ENCODE data around the gene FAM219A.
A peak's percentile ranks its signal among the peaks of the same experiment; 100 is the strongest.
"Not testable (repeated sequence)": the region's sequence is repeated elsewhere in the genome, so short reads cannot be mapped to it uniquely, and the experiment has no call there.

Gene FAM219A

GRCh38 chr9:34482746-34483145 is 24.4 kb upstream of the FAM219A start:
- not testable (repeated sequence) for DNase-seq

GRCh38 chr9:34481620-34482019 is 23.2 kb upstream of the FAM219A start:
- DNase-seq: not testable (repeated sequence)

- no peak for DNase-seq
Observed at GRCh38 chr9:34479431-34479866, 21.1 kb upstream of the FAM219A start.

- no peak for DNase-seq
Observed at GRCh38 chr9:34477541-34477940, 19.2 kb upstream of the FAM219A start.

GRCh38 chr9:34475097-34475496 is 16.7 kb upstream of the FAM219A start:
- DNase-seq: no peak

DNA sequence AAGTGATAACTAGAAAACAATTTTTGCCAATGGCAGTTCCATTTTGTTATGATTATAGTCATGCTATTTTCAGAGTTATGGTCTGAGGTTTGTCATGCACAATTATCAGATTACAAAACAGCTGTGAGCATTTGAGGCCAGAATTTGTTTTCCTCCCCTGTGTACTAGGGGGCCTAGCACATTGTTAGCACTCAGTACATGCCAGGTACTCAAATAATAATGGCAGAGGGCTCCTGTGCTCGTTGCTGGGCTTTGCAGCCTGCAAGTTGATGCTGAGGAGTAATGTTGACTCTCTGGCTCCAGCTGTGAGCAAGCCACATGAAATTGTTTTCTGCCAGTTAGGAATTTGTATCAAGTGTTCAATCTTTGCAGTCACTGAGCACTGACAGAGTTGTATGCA is 7.1 kb upstream of the FAM219A start:
- DNase-seq: no peak

- no peak for DNase-seq
Observed at GRCh38 chr9:34464571-34464970, 6.2 kb upstream of the FAM219A start.

GRCh38 chr9:34463901-34464232 is 5.5 kb upstream of the FAM219A start:
- no peak for DNase-seq

DNA sequence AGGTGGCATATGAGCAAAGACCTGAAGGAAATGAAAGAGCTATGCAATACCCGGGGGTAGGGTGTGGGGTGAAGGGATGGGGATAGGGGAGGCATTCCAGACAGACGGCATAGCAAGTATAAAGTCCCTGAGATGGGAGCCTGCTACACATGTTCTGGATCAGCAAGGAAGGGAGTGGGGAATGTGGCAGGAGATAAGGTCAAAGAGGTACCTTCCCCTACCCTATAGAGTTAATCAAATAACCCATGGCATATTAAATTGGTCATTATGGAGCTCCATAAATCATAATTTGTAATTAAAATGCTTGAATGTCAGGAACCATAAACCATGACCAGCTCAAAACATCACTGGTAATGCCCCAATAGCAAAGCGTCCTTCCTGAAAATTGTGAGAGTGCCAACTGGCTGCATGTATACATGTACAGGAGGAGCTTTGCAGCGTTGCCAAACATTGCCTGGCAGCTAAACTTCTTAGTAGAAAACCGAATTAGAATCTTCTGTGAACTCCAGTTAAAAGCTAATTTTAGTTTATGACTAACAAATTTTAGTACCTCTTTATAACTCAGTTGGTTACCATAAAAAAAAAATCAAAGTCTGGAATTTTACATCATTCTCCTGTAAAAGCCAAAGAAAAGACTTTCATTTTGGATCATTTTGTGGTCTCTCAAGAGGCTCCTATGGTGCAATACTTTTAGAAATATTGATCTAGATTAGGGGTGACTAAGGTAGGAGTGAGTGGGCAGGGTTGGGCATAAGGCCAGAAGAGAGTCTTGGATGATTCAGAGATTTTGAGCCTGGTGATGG is 4.9 kb upstream of the FAM219A start:
- no peak for DNase-seq

DNA sequence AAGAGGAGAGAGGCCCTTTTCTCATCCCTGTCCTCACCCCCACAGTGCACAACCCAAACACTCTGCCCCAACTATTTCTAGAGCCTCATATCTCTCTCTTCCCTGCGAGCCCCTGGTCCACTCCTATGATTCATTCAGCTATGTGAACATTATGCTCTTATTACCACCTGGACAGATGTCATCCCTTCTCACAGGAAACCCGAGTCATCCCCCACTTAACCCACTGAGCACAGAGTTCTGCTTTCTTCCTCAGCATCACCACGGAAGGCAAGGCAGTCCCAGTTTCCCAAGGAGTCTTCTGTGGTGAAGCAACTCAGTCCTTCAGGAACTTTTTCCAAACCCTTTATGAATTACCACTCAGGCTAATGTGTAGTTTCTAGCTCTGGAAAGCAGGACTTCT is 1.6 kb upstream of the FAM219A start:
- DNase-seq: no peak

DNA sequence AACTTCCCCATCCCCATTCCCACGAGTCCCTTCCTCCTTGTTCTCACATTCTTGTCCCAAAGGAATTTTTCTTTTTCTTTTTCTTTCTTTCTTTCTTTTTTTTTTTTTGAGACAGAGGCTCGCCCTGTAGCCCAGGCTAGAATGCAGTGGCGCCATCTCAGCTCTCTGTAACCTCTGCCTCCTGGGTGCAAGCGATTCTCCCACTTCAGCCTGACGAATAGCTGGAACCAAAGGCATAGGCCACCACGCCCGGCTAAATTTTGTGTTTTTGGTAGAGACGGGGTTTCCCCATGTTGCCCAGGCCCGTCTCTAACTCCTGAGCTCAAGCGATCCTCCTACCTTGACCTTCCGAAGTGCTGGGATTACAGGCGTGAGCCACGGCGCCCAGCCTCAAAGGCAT is 986 bp upstream of the FAM219A start:
- no peak for DNase-seq

GRCh38 chr9:34458959-34459340 is 580 bp upstream of the FAM219A start:
- DNase-seq: no peak

DNA sequence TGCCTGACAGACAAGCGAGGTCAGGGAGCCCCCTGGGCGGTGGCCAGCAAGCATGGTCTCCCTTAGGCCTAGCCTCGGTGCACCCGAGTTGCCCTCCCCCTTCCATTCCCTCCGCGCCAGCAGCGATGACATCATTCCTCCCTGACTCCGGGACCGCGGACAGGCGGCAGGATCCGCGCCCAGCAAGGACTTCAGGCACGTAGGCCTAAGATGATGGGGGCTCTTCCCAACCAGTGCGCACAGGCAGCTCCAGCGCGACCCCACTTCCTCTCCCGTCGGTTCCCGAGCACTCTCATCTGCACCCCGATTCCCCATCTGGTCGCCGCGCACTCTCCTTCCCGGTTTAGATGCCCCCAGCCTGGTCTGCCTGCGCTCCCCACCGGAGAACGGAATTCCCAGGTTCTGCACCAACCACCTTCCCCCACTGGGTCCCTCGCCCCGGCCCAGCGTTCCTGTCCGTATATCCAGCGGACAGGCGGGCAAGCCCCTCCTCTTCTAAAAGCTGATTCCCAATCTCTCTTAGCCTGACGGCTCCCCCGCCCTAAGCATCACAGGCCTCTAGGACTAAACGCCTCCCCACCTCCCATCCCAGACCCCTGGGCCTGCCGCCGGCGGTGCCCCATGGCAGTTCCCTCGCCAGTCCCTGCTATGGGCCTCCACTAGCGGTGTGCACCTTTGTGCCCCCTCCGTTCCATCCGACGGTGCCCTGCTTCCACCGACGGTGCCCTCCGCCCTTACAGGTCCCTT is 931 bp downstream of the FAM219A start:
- no peak for DNase-seq

DNA sequence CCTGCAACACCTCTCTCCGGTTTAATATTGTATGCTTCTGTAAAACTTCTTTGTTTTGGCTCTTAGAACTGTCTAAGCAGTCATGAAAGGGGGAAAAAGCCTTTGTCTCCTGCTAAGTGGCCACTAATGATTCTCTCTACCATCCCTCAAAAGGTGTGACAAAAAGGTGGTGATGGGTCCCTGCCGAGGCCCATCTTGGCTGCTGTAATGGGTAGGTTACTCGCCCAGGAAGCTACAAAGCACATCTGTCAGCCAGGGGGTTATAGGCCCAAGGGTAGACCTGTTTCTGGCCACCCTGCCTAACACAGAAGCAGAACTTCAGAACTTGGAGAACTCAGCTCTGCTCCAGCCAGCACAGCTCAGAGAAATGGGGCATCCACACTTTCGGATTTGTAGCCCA is 1.6 kb downstream of the FAM219A start:
- no peak for DNase-seq

DNA sequence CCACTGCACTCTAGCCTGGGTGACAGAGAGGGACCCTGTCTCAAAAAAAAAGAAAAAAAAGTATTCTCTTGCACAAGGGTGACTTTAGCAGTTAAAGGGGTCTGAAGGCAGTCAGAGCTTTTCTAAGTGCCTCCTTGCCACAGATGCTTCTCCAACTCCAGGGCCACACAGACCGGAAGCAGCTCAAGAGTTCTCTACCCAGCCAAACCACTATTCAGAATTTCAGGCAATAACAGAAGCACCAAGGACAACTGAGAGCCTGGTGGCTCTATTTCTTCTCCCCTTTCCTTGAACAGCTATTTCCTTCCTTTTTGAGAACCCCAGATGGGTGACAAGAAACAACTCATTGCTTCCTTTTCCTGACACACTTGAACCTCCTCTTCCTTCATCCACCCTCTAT is 2.2 kb downstream of the FAM219A start:
- peak; percentile 72 for DNase-seq

DNA sequence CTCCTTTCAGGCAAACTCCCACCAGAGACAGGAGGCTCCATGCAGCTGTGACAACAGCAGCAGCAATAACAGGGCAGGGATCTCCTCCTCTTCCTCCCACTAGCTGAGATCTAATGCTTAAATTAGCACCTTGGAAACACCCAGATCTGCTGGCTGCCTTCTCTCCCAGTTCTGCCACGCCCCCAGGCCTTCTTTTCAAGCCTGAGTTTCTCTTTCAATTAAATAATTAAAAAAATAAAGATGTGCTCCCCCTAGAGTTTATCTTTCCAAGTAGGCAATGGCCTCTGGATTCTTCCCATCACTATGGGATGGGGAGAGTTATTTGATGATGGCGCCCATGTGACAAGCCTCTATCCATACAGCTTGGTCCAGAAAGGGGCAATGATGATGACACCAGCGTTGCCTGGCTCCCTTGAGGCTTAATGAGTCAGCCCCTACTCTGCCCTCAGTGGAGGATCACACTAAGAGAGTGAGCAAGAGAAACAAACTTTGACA is 3.8 kb downstream of the FAM219A start:
- no peak for DNase-seq

GRCh38 chr9:34452568-34452967 is 5.8 kb downstream of the FAM219A start:
- DNase-seq: no peak

DNA sequence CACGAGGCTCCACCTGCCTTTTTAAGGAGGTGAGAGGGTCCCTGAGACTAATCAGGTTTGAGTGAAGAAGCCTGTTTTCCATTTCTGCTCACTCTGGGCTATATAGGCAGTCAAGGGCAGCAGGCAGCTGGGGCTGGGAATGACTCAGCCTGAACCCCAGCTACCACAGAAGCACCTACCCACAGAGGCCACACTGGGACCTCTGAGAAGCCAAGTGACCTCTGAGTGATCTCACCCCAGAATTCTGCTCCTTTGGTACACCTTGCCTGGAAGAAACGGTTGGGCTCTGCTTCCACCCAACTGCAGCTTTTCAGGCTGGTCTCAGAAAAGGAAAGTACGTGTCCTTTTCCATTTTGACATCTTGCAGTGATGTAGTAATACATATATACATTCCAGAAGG is 6.8 kb downstream of the FAM219A start:
- no peak for DNase-seq

GRCh38 chr9:34451135-34451534 is 7.2 kb downstream of the FAM219A start:
- no peak for DNase-seq

GRCh38 chr9:34450644-34451043 is 7.7 kb downstream of the FAM219A start:
- no peak for DNase-seq

DNA sequence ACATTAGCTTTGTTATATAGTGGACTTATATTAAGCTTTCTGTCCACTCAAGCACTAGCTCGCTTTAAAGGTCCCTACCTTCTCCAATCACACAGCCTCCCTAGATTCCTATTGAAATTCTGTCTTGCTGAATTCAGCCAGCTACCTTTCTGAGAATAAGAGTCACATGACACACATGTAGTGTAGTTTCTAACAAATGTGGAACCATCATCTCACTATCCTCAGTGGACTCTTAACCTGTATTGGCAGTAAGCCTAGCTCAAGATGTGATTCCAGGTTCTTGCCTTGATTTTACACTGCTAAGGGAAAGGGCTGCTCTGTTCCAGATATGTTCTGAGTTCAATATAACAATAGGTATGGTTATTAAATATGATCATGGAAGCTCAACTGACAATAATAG is 11.4 kb downstream of the FAM219A start:
- DNase-seq: no peak

GRCh38 chr9:34446468-34446891 is 11.9 kb downstream of the FAM219A start:
- no peak for DNase-seq

DNA sequence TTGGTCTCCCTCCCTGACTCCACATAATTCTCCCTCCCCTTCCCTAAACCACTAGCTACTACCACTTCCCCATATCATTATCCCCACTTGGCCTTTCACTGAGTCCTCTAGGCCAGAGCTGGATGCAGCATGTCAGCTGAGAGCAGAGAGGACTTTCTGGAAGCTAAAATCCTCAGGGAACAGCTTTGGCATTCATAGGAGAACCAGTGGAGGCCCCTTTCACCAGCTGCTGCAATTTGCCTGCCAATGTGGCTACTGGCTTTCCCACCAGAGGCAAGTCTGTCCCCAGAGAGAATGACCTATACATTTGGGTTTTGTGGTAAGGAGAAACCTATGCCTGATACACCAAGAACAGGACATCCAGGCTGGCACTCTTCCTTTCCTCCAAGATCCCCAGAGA is 14.4 kb downstream of the FAM219A start:
- no peak for DNase-seq

GRCh38 chr9:34443533-34443932 is 14.8 kb downstream of the FAM219A start:
- DNase-seq: no peak
